NCI-H1436 (cell line): ENCODE measurements around the gene FRMD7.
"Not testable (repeated sequence)": the region's sequence is repeated elsewhere in the genome, so short reads cannot be mapped to it uniquely, and the experiment has no call there.

Source experiments
- DNase-seq: peaks from one replicate; lab custom pipeline; 2025; lab: John Stamatoyannopoulos, UW

The FRMD7 gene

GRCh38 chrX:132127743-132128142 lies at the start of gene FRMD7:
FRMD7 (minus strand) TSS chrX:132128020; CDS start chrX:132127844, 176 bp downstream.
- DNase-seq, result no peak

- DNase-seq, result no peak
Observed at GRCh38 chrX:132173647-132174046, 45.8 kb upstream of the FRMD7 start.

- DNase-seq, result no peak
Observed at GRCh38 chrX:132171881-132172280, 44.1 kb upstream of the FRMD7 start.

- DNase-seq, result no peak
Observed at GRCh38 chrX:132171478-132171877, 43.7 kb upstream of the FRMD7 start.

- DNase-seq, result no peak
Observed at GRCh38 chrX:132169554-132169953, 41.7 kb upstream of the FRMD7 start.

- no peak for DNase-seq
Observed at GRCh38 chrX:132165651-132166050, 37.8 kb upstream of the FRMD7 start.

- DNase-seq, result no peak
Observed at GRCh38 chrX:132165005-132165404, 37.2 kb upstream of the FRMD7 start.

- not testable (repeated sequence) for DNase-seq
Observed at GRCh38 chrX:132163094-132163493, 35.3 kb upstream of the FRMD7 start.

- DNase-seq, result no peak
Observed at GRCh38 chrX:132153166-132153565, 25.3 kb upstream of the FRMD7 start.

- no peak for DNase-seq
Observed at GRCh38 chrX:132146456-132146855, 18.6 kb upstream of the FRMD7 start.

- no peak for DNase-seq
Observed at GRCh38 chrX:132144061-132144460, 16.2 kb upstream of the FRMD7 start.

GRCh38 chrX:132125906-132126305 lies 1.9 kb downstream of the FRMD7 start:
- no peak for DNase-seq

- no peak for DNase-seq
Observed at GRCh38 chrX:132120913-132121312, 6.9 kb downstream of the FRMD7 start.

- DNase-seq, result no peak
Observed at GRCh38 chrX:132119821-132120515, 7.9 kb downstream of the FRMD7 start.

- DNase-seq, result no peak
Observed at GRCh38 chrX:132119283-132119682, 8.5 kb downstream of the FRMD7 start.

GRCh38 chrX:132118358-132118757 lies 9.5 kb downstream of the FRMD7 start:
- DNase-seq, result no peak

GRCh38 chrX:132115792-132116191 lies 12.0 kb downstream of the FRMD7 start:
- DNase-seq, result no peak

- no peak for DNase-seq
Observed at GRCh38 chrX:132114607-132115006, 13.2 kb downstream of the FRMD7 start.

GRCh38 chrX:132107291-132107690 lies 20.5 kb downstream of the FRMD7 start:
- no peak for DNase-seq

- no peak for DNase-seq
Observed at GRCh38 chrX:132101799-132102198, 26.0 kb downstream of the FRMD7 start.

- no peak for DNase-seq
Observed at GRCh38 chrX:132101206-132101605, 26.6 kb downstream of the FRMD7 start.

GRCh38 chrX:132098704-132099103 lies 29.1 kb downstream of the FRMD7 start:
- DNase-seq, result not testable (repeated sequence)

GRCh38 chrX:132094164-132094563 lies 33.7 kb downstream of the FRMD7 start:
- no peak for DNase-seq

- DNase-seq, result no peak
Observed at GRCh38 chrX:132093239-132093860, 34.5 kb downstream of the FRMD7 start.
